ENCODE data around the gene TCF7L2.
"Not testable (repeated sequence)": the region's sequence is repeated elsewhere in the genome, so short reads cannot be mapped to it uniquely, and the experiment has no call there.

The TCF7L2 gene

DNA sequence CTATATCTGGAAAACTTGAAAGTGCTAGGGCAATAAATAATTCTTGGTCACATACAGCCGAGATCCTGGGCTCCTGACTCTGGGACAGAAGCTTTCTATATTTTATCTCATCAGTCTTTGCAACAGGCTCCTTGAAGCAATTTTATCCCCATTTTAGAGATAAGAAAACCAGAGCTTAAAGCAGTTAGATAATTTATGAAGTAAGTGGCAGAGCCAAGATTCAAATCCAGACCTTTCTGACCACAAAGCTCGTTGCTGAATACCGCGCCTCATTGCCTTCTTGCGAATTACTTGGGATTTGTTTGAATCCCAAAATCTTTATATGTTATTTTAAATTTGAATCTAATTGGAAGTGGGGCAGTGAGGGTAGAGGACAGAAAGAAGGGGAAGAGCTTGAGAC is 106.0 kb downstream of the TCF7L2 start:
- H3K27ac Mint-ChIP-seq: no peak overlapping the region
- no peak overlapping the region for H3K4me3 Mint-ChIP-seq
- H3K9me3 Mint-ChIP-seq: no peaks in the 10 kb centered on the region
- H3K36me3 Mint-ChIP-seq (ENCODE audit: low read depth): no peaks in the 10 kb centered on the region
- H3K27me3 Mint-ChIP-seq: peaks cover 25% of the 10 kb centered on the region
- DNase-seq: no peak
- peaks cover 7% of the 10 kb centered on the region for H3K4me1 Mint-ChIP-seq (ENCODE audit: low read depth)

- Mint-ChIP-seq H3K27me3 (peaks cover 24% of the 10 kb centered on the region), H3K4me1 (ENCODE audit: low read depth) (peaks cover 3% of the 10 kb centered on the region), H3K4me3 (no peak overlapping the region), H3K9me3 (no peaks in the 10 kb centered on the region), H3K36me3 (ENCODE audit: low read depth) (no peaks in the 10 kb centered on the region), H3K27ac (no peak overlapping the region)
- DNase-seq: no peak
These were observed 106.5 kb downstream of the TCF7L2 start for GRCh38 chr10:113056441-113057021.

DNA sequence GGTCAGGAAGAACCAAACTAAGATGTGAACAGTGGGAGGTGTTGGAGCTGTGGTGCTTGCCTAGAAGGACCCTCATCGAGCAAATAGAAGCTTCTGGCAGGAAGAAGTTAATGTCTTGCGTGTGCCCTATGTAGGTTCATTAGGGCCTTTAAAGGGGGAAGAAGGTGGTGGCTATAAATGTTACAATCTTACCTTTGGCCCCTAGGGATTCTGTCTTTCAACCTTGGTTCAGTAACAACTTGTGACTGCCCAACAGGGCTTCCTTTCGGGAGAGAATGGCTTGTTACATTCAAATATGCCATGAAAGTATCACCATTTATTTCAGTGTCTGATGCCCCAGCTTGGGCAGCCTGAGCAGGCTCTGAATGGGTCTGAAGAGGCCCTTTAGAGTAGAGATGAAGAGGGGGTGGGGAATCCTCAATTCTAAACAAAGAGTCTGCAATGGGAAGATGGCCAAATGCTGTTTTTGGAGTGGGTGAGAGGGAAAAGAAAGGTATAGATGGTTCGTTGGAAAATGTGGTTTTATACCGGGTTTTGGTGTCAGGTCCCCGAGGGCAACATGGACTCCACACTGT is 108.0 kb downstream of the TCF7L2 start:
- Mint-ChIP-seq H3K27ac (no peak overlapping the region), H3K27me3 (peaks cover 11% of the 10 kb centered on the region)

GRCh38 chr10:113058523-113059370 is 108.7 kb downstream of the TCF7L2 start:
- Mint-ChIP-seq H3K27me3 (peaks cover 7% of the 10 kb centered on the region), H3K4me3 (no peak overlapping the region), H3K27ac (no peak overlapping the region), H3K9me3 (no peaks in the 10 kb centered on the region), H3K36me3 (ENCODE audit: low read depth) (no peaks in the 10 kb centered on the region), H3K4me1 (ENCODE audit: low read depth) (no peaks in the 10 kb centered on the region)
- no peak for DNase-seq

More for the DNA sequence above, 108.0 kb downstream of the TCF7L2 start:
- DNase-seq: no peak
- H3K9me3 Mint-ChIP-seq: no peaks in the 10 kb centered on the region
- H3K4me3 Mint-ChIP-seq: no peak overlapping the region
- H3K4me1 Mint-ChIP-seq (ENCODE audit: low read depth): no peaks in the 10 kb centered on the region
- no peaks in the 10 kb centered on the region for H3K36me3 Mint-ChIP-seq (ENCODE audit: low read depth)

- H3K4me1 Mint-ChIP-seq (ENCODE audit: low read depth): no peaks in the 10 kb centered on the region
- no peaks in the 10 kb centered on the region for H3K9me3 Mint-ChIP-seq
- no peak overlapping the region for H3K4me3 Mint-ChIP-seq
- no peak for DNase-seq
- peaks cover 3% of the 10 kb centered on the region for H3K27me3 Mint-ChIP-seq
- no peak overlapping the region for H3K27ac Mint-ChIP-seq
- H3K36me3 Mint-ChIP-seq (ENCODE audit: low read depth): no peaks in the 10 kb centered on the region
These were observed 109.3 kb downstream of the TCF7L2 start for GRCh38 chr10:113059371-113059780.

DNA sequence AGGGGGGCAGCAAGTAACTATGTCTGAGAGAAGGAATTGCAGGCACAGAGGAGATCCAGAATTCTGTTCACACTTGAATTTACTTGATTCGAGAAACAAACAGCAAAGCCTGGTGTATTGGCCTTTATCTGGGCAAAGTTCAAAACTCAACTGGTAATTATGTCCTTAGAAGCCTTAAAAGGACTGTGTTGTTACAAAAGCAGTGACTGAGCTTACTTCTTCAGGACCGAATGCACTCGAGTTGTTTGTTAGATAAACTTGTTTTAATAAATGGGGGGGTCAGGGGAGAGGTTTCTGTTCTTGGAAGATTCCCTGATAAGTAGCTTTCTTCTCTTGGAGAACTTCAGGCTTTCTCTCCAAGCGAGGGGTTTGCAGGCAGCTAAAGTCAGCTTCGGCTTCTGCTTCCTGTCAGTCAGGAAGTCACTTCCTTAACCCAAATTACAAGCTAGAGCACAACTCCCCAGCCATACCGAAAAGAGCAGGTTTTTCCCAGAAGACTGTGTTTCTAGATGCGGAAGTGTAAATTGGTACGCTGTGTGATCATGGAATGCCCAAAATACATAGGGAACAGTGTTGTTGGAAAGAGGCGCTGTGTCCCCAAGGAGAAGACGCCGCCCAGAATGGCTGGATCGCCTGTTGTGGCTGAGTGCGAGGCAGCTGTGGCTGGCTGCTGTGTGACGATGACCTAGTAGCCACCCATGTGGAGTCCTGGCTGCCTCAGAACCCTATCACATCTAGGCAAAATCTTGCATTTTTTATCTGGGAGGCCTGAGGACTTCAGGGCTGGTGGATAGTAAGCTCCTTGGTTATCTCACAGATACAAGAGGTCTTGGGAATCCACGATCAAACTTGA is 110.4 kb downstream of the TCF7L2 start:
- Mint-ChIP-seq H3K4me3 (no peak overlapping the region), H3K27ac (no peak overlapping the region), H3K27me3 (peaks cover 3% of the 10 kb centered on the region), H3K36me3 (ENCODE audit: low read depth) (no peaks in the 10 kb centered on the region), H3K4me1 (ENCODE audit: low read depth) (no peaks in the 10 kb centered on the region), H3K9me3 (no peaks in the 10 kb centered on the region)
- DNase-seq: no peak

DNA sequence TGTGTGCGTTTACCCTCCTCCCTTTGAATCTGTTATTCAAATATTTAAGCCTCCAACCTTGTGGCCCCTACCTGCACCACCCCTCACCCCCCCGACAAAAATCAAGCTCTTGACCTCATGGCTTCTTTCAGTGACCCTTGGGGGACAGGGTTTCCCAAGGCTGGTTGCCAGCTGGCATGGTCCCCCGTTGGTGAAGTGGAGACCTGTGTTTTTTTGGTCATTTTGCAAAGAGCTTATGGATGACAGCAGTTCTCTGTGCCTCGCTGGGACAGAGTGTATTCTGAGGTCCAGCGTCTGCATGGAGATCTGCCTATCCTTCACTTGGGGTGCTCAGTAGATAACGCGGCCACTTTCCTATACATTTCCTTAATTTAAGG is 111.0 kb downstream of the TCF7L2 start:
- no peaks in the 10 kb centered on the region for H3K4me1 Mint-ChIP-seq (ENCODE audit: low read depth)
- H3K27me3 Mint-ChIP-seq: no peaks in the 10 kb centered on the region
- no peaks in the 10 kb centered on the region for H3K9me3 Mint-ChIP-seq
- DNase-seq: no peak
- no peak overlapping the region for H3K27ac Mint-ChIP-seq
- no peaks in the 10 kb centered on the region for H3K36me3 Mint-ChIP-seq (ENCODE audit: low read depth)
- H3K4me3 Mint-ChIP-seq: no peak overlapping the region

DNA sequence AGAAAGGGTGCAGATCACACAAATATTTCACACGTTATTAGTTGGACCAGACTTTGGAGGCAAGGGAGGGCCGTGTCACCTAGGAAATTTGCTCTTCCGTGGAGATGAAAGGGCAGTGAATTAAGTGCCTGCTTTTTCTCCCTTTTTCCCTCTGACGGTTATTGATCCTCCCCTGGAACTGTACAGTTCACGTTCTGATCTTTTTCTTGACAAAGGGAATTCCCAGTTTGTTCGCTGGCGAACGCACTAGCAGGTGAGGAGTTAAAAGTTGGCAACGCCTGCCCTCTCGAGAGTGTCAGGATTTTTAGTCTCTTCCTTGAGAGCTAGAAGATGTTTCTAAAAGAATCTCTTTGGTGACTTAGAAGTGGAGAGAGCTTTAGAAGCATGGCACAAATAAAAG is 111.5 kb downstream of the TCF7L2 start:
- Mint-ChIP-seq H3K4me3 (no peak overlapping the region), H3K4me1 (ENCODE audit: low read depth) (no peaks in the 10 kb centered on the region), H3K27ac (no peak overlapping the region), H3K27me3 (no peaks in the 10 kb centered on the region), H3K36me3 (ENCODE audit: low read depth) (no peaks in the 10 kb centered on the region), H3K9me3 (no peaks in the 10 kb centered on the region)
- DNase-seq: no peak

DNA sequence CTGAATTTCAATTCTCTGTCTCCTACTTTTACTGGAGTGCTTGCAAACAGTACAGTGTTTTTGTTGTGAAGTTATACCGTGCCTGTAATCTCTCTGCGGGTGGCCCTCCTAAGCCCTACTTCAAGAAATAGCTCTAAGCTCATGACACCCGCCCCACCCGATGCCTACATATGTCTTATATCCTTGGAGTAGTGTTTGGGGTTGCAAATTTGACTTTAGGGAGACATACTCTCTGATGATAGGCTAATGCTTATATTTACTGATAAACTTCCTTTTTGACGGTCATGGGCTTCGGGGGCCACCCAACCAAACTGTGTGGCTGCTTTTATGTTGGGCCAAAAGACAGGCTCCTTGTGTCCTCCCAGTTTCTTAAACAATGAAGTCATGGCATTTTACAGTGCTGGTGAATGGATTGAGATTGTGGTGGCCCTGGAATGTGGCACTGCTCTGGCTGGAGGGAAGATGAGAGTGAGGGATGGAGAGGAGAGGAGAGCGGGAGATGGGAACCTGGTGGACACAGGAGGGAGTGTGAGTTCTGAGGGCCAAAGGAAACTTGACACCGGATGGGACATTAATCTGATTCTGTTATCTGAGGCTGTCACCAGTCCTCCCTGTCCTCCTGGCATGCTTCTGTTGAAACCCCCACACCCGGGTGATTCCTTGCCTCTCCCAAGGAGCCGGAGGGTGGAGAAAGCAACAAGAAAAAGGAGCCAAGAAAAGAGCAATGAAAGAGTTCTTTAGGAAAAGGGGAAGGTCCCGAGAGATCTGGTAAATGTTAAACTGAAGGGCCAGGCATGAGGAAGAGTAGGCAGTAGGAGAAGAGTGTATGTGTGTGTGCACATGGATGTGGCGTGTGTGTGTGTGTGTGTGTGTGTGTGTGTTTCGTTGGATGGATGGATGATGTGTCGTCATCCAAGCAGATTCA is 113.3 kb downstream of the TCF7L2 start:
- Mint-ChIP-seq H3K27ac (no peak overlapping the region), H3K9me3 (no peaks in the 10 kb centered on the region), H3K27me3 (no peaks in the 10 kb centered on the region), H3K4me3 (no peak overlapping the region), H3K36me3 (ENCODE audit: low read depth) (no peaks in the 10 kb centered on the region), H3K4me1 (ENCODE audit: low read depth) (no peaks in the 10 kb centered on the region)
- DNase-seq: no peak

- DNase-seq: no peak
- Mint-ChIP-seq H3K27ac (no peak overlapping the region), H3K4me3 (no peak overlapping the region), H3K27me3 (no peaks in the 10 kb centered on the region), H3K9me3 (no peaks in the 10 kb centered on the region), H3K4me1 (ENCODE audit: low read depth) (no peaks in the 10 kb centered on the region), H3K36me3 (ENCODE audit: low read depth) (no peaks in the 10 kb centered on the region)
These were observed 114.0 kb downstream of the TCF7L2 start for GRCh38 chr10:113064039-113064438.

- H3K4me3 Mint-ChIP-seq; H3K27ac Mint-ChIP-seq; H3K36me3 Mint-ChIP-seq (ENCODE audit: low read depth); H3K4me1 Mint-ChIP-seq (ENCODE audit: low read depth); H3K27me3 Mint-ChIP-seq; DNase-seq; H3K9me3 Mint-ChIP-seq: not testable (repeated sequence)
These were observed 116.1 kb downstream of the TCF7L2 start for GRCh38 chr10:113066120-113066519.

GRCh38 chr10:113066561-113067312 is 116.7 kb downstream of the TCF7L2 start:
- H3K27ac Mint-ChIP-seq: no peak overlapping the region
- no peak overlapping the region for H3K4me3 Mint-ChIP-seq
- H3K27me3 Mint-ChIP-seq: no peaks in the 10 kb centered on the region
- no peaks in the 10 kb centered on the region for H3K9me3 Mint-ChIP-seq
- no peaks in the 10 kb centered on the region for H3K4me1 Mint-ChIP-seq (ENCODE audit: low read depth)
- H3K36me3 Mint-ChIP-seq (ENCODE audit: low read depth): no peaks in the 10 kb centered on the region
- DNase-seq: no peak

GRCh38 chr10:113067501-113067900 is 117.5 kb downstream of the TCF7L2 start:
- DNase-seq: no peak
- H3K36me3 Mint-ChIP-seq (ENCODE audit: low read depth): no peaks in the 10 kb centered on the region
- H3K9me3 Mint-ChIP-seq: no peaks in the 10 kb centered on the region
- no peaks in the 10 kb centered on the region for H3K27me3 Mint-ChIP-seq
- H3K27ac Mint-ChIP-seq: no peak overlapping the region
- no peak overlapping the region for H3K4me3 Mint-ChIP-seq
- no peaks in the 10 kb centered on the region for H3K4me1 Mint-ChIP-seq (ENCODE audit: low read depth)
